Panc1 (cell line): ENCODE results near the gene PLET1. TPM values are rescaled to one million over a fixed set of nuclear protein-coding genes. Genes with fewer than 3 reads are reported as not detected.

Experiments
- ATAC-seq: fragments of 200-7000 bp; cut with Tn5 transposase; 2 replicates; pipeline ENCODE4 v1.9.1; 2020; ENCODE audit warnings: mild to moderate bottlenecking, moderate library complexity
- BruUV-seq: library from RNA; stranded (reverse); fragments of 400-500 nt; replicated peaks from 2 replicates; lab custom pipeline; 2021; lab: Mats Ljungman, UMichigan
- CTCF ChIA-PET: fragments of 300-600 bp; sonication (Branson Sonifier 250); formaldehyde crosslinking; loops from one replicate; lab custom pipeline; 2022; ENCODE audit warnings: antibody characterized with exemption; lab: Charles Lee
- POLR2A ChIA-PET: fragments of 300-600 bp; sonication (Branson Sonifier 250); formaldehyde crosslinking; loops from one replicate; lab custom pipeline; 2022; ENCODE audit warnings: antibody characterized with exemption; lab: Charles Lee
- DNase-seq: peaks from one replicate; pipeline ENCODE4 v3.0.0-alpha.2; 2010; ENCODE audit warnings: low read depth, low spot score
- H3K27ac ChIP-seq: 2 replicates; pipeline ENCODE4 v1.5.1; 2011; ENCODE audit warnings: mild to moderate bottlenecking, low read length, inconsistent platforms
- H3K27me3 ChIP-seq: fragments of 200-500 bp; sonication (Bioruptor generic); 2 replicates; pipeline ENCODE4 v1.6.0; 2014; ENCODE audit warnings: low read length, inconsistent platforms; ENCODE audit not compliant: control insufficient read depth, insufficient read depth
- H3K36me3 ChIP-seq: fragments of 200-500 bp; sonication (Bioruptor generic); 2 replicates; pipeline ENCODE4 v1.5.1; 2014; ENCODE audit warnings: inconsistent platforms, mild to moderate bottlenecking, low read length, moderate library complexity; ENCODE audit not compliant: control insufficient read depth, insufficient read depth
- H3K4me1 ChIP-seq: 2 replicates; pipeline ENCODE4 v1.5.1; 2011; ENCODE audit warnings: inconsistent platforms, mild to moderate bottlenecking, low read length, moderate library complexity; ENCODE audit not compliant: control insufficient read depth, insufficient read depth
- H3K4me3 ChIP-seq, 2 experiments: 2 replicates each; pipeline ENCODE4 v1.5.1; 2011 to 2012; ENCODE audit warnings: low read depth in 2 of 2, low read length in 2 of 2, mild to moderate bottlenecking in 2 of 2, inconsistent platforms in 1 of 2, moderate library complexity in 1 of 2
- H3K9me3 ChIP-seq: fragments of 200-500 bp; sonication (Bioruptor generic); 2 replicates; pipeline ENCODE4 v1.5.1; 2014; ENCODE audit warnings: low read depth, mild to moderate bottlenecking, inconsistent platforms, low read length, moderate library complexity; ENCODE audit not compliant: control insufficient read depth, insufficient read depth
- CTCF ChIP-seq: fragments of 450-650 bp; IDR thresholded peaks from 2 replicates; pipeline ENCODE4 v1.5.1; 2017; ENCODE audit warnings: mild to moderate bottlenecking
- POLR2AphosphoS5 ChIP-seq: IDR thresholded peaks from 2 replicates; pipeline ENCODE4 v1.6.1; 2012; ENCODE audit warnings: mild to moderate bottlenecking, low read depth, low read length, moderate library complexity
- REST ChIP-seq, 2 experiments: IDR thresholded peaks; 2 replicates each; pipeline ENCODE4 v1.6.1; 2011 to 2012; ENCODE audit warnings: low read depth in 2 of 2, control low read depth in 1 of 2, low read length in 1 of 2, mild to moderate bottlenecking in 1 of 2, moderate library complexity in 1 of 2; ENCODE audit not compliant: insufficient read depth in 1 of 2
- SIN3A ChIP-seq: IDR thresholded peaks from 2 replicates; pipeline ENCODE4 v1.6.1; 2012; ENCODE audit warnings: low read depth, mild to moderate bottlenecking, low read length, moderate library complexity, borderline replicate concordance; ENCODE audit not compliant: insufficient read depth
- TCF7L2 ChIP-seq: IDR thresholded peaks from 2 replicates; pipeline ENCODE4 v1.6.1; 2011; ENCODE audit warnings: mild to moderate bottlenecking, low read depth, low read length, inconsistent platforms
- in situ Hi-C: cut with HindIII; loops from 2 replicates; pipeline ENCODE4 v1.10.0; 2016; ENCODE audit warnings: low sequenced_read_pairs, low pct_unique_long_range_greater_than_20kb
- intact Hi-C: fragments of 100-400 bp; cut with micrococcal nuclease; formaldehyde crosslinking; loops from one replicate; pipeline ENCODE4 v1.10.0; 2022; ENCODE audit not compliant: unreplicated experiment
- total RNA-seq: library from RNA; stranded (reverse); gene quantifications from one replicate; pipeline ENCODE4 v1.2.1, GENCODE V29; 2021; ENCODE audit not compliant: unreplicated experiment

Gene PLET1
- total RNA-seq, 1 experiment from 2014 or later: not detected

GRCh38 chr11:112226062-112226830 lies 34.4 kb downstream of the PLET1 start, which contains the start of gene PTS:
Gene PTS (plus strand): TSS chr11:112226428. CDS start chr11:112226444, 16 bp downstream.
- DNase-seq (no peak), ATAC-seq (peak; percentile 99)
- no TSS peak for BruUV-seq
- ChIA-PET POLR2A (interaction anchor here (0.5 to 1.0 kb wide), 3 partner anchors 49 to 143 kb away, joined by 3 to 9 read pairs (median 5); no protein-coding TSS in a partner anchor), CTCF (interaction anchor here (0.6 to 1.0 kb wide), 3 partner anchors 45 to 54 kb away, joined by 4 to 6 read pairs (median 4); no protein-coding TSS in a partner anchor)
- peak within 1 kb of the TSS; percentile 73 to 96 for H3K4me3 ChIP-seq
- intact Hi-C loops (loop anchor here (10.0 kb wide), 1 partner anchor 1059 kb away; no protein-coding TSS in a partner anchor), in situ Hi-C loops (no loop called here)
- peaks cover 9% of the 10 kb centered on the region for H3K4me1 ChIP-seq
- TF ChIP-seq TCF7L2 (no peak; the same call in 1 of the 2 replicates), POLR2AphosphoS5 (peak; percentile 94), SIN3A (0 out of 2 replicates have a peak, but pooled peaks have one; percentile 46), CTCF (no peak), REST (IDR thresholded peaks at IDR 0.05; ENCODE audit: insufficient read depth in 1 of 2, low read depth in 2 of 2, low read length in 1 of 2) (no peak)
- H3K27ac ChIP-seq: peak within 1 kb of the TSS; percentile 97
- H3K36me3 ChIP-seq: peaks cover 2% of the 10 kb centered on the region; the same call in 1 of the 2 replicates
- no peaks in the 10 kb centered on the region for H3K9me3 ChIP-seq
- no peaks in the 10 kb centered on the region for H3K27me3 ChIP-seq

- CTCF ChIA-PET: interaction anchor here (0.6 kb wide), 1 partner anchor 54 kb away, joined by 4 read pairs; no protein-coding TSS in a partner anchor
- Histone ChIP-seq H3K4me1 (peaks cover 11% of the 10 kb centered on the region), H3K9me3 (no peaks in the 10 kb centered on the region), H3K4me3 (peak overlapping the region; percentile 73 to 96), H3K27me3 (no peaks in the 10 kb centered on the region), H3K36me3 (peaks cover 2% of the 10 kb centered on the region; the same call in 1 of the 2 replicates), H3K27ac (peak overlapping the region; percentile 97)
- TF ChIP-seq POLR2AphosphoS5: no peak
- no peak for TF ChIP-seq SIN3A
- TF ChIP-seq TCF7L2: no peak
- no peak for TF ChIP-seq CTCF
- ATAC-seq (no peak), DNase-seq (no peak)
- in situ Hi-C loops (no loop called here), intact Hi-C loops (loop anchor here (10.0 kb wide), 1 partner anchor 1059 kb away; no protein-coding TSS in a partner anchor)
- POLR2A ChIA-PET: interaction anchor here (1.0 kb wide), 1 partner anchor 53 kb away, joined by 5 read pairs; no protein-coding TSS in a partner anchor
- BruUV-seq: TSS peak; percentile 98
Observed at GRCh38 chr11:112225753-112226061, 35.0 kb downstream of the PLET1 start.
